Measurements from ENCODE around the gene TRPC3. TPM values are rescaled to one million over a fixed set of nuclear protein-coding genes. Genes with fewer than 3 reads are reported as not detected.

TRPC3 gene
- total RNA-seq, 2 donors from 2014 or later, result 2.0 to 2.3 TPM

DNA sequence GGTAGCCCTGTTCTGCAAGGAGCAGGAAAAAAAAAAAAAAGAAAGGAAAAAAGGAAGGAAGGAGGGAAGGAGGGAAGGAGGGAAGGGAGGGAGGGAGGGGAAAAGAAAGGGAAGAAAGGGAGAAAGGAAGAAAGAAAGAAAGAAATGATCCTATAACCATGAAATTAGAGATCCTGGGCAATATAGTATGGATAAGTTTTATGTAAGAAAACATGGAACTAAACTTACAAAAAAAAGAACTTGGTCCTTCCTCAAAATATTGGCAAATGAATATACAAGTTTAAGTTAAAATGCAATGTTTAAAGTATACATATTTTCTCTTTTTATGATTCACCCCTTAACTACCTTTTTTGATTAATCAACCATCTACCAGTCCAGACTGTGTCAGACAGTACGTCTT lies 100.5 kb downstream of the TRPC3 start:
- Mint-ChIP-seq H3K36me3 (no peaks in the 10 kb centered on the region), H3K9me3 (no peaks in the 10 kb centered on the region), H3K27ac (no peak overlapping the region)
- DNase-seq (ENCODE audit: low spot score in 2 of 2), result no peak
- no peak for ATAC-seq

DNA sequence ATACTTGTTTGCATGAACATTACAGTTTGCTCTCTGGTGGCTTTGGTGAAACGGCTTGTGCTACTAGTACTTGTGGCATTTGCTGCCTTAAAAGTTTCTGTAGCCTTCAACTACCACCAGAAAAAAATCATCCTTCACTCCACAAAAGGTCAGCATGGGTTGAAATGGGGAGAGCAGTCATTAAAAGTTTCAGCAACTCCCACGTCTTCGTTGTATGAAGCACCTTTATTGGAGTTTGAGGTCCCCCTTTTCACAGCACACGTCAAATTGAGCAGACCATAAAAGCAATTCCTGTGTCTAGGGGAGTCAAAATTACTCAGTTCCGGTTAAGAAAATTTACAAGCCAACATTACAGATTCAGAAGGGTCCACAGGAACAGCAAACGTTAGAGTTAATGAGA lies 105.2 kb downstream of the TRPC3 start:
- Mint-ChIP-seq H3K27ac (no peak overlapping the region), H3K9me3 (no peaks in the 10 kb centered on the region), H3K36me3 (peaks cover 0 to 9% of the 10 kb centered on the region in 2 donors)
- no peak for DNase-seq (ENCODE audit: low spot score in 2 of 2)
- ATAC-seq, result no peak

DNA sequence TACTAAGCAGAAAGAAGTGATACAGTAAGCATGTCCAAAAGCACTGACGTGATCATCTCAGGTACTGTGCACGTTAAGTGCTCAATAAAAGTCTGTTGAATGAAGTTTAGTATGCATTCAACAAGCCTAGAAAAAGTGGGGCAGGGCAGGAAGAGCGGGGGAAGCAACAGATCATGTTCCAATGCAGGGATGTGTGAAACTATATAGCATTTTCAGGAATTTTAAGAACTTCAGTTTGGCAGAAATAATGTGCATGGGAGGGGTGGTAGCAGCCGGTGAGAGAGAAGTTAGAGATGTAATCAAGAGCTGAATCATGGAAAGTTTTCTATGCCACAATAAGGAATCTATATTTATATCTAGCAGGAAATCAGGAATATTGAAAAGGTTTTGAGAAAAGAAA lies 109.0 kb downstream of the TRPC3 start:
- Mint-ChIP-seq H3K36me3 (peaks cover 0 to 19% of the 10 kb centered on the region in 2 donors), H3K27ac (no peak overlapping the region), H3K9me3 (no peaks in the 10 kb centered on the region)
- ATAC-seq (no peak), DNase-seq (ENCODE audit: low spot score in 2 of 2) (no peak)

DNA sequence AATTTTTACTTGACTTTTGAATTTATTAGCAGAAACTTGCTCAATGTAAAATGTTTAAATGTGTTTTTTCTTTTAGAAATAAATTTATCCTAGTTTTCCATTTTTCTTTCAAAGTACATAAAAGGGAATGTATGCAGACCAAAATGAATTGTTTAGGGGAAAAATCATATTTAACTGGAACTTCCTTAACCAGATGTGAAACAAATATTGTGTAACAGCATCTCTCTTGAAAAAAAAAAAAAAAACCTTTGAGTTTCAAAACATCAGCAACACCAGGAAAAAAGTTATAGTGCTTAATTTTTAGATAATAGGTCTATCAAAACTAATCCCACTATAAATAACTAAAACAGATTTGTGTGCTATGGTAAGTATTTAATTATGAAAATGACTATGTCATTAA lies 113.7 kb downstream of the TRPC3 start:
- Mint-ChIP-seq H3K9me3 (no peaks in the 10 kb centered on the region), H3K27ac (no peak overlapping the region), H3K36me3 (peaks cover 0 to 16% of the 10 kb centered on the region in 2 donors)
- ATAC-seq (no peak), DNase-seq (ENCODE audit: low spot score in 2 of 2) (no peak)

DNA sequence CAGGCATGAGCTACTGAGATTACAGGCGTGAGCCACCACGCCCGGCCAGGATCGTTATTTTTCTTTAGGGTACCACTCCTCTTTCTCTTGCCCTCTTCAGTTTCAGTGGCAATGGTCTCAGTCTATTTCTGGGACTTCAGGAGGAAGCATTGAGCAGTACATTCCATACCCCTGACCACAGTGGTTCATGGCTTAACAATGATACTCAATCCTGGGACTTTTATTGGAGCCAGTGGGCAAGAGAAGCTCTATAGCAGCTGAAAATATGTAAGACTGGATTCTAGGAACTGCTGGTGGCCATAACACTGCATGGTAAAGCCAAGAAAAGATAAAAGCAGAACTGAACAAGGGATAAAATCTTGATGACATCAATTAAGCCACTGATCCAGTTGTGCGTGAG lies 122.3 kb downstream of the TRPC3 start:
- DNase-seq (ENCODE audit: low spot score in 2 of 2) (no peak), ATAC-seq (no peak)

More for the DNA sequence above, 122.3 kb downstream of the TRPC3 start:
- H3K27ac Mint-ChIP-seq, result no peak overlapping the region
- H3K36me3 Mint-ChIP-seq, result no peaks in the 10 kb centered on the region
- no peaks in the 10 kb centered on the region for H3K9me3 Mint-ChIP-seq

Other genes starting within 250 kb of the TRPC3 start
- not detected for gene SMIM43, start 186.9 kb downstream of the TRPC3 start, total RNA-seq
- gene EXOSC9, start 150.7 kb downstream of the TRPC3 start, total RNA-seq, result 10 to 100 TPM; 66.3 to 75.4 TPM
- 100 to 1,000 TPM; 105 to 125 TPM for gene CCNA2, start 128.2 kb downstream of the TRPC3 start, total RNA-seq
- 10 to 100 TPM; 13.9 to 17.6 TPM for gene BBS7, start 81.6 kb downstream of the TRPC3 start, total RNA-seq
- gene BLTP1, start 200.3 kb upstream of the TRPC3 start, total RNA-seq, result 10 to 100 TPM; 34.9 to 43.6 TPM

All from activated naive CD4-positive, alpha-beta T cell treated with anti-CD3 and anti-CD28 coated beads, Interleukin-2, amount 50 U/mL, for 72 hours (primary cell).